Kidney (tissue), 14 donors: ENCODE measurements around the gene PRXL2B. TPM values are rescaled to one million over a fixed set of nuclear protein-coding genes. Genes with fewer than 3 reads are reported as not detected.

Source experiments
- DNase-seq, 5 donors: peaks; one replicate each; pipeline ENCODE4 v3.0.0-alpha.2; 2013 to 2020
- FAIRE-seq: peaks from 2 replicates; lab custom pipeline; 2012; peaks lifted over from hg19 to GRCh38; lab: Jason Lieb, UNC
- H3K27ac ChIP-seq, 2 donors: one replicate each; pipeline ENCODE4 v1.7.0; 2013; ENCODE audit warnings: low read depth in 2 of 2, low read length in 2 of 2, inconsistent platforms in 1 of 2
- H3K27me3 ChIP-seq: one replicate; pipeline ENCODE4 v1.7.1; 2013; ENCODE audit warnings: low read length, inconsistent platforms; ENCODE audit not compliant: control insufficient read depth, insufficient read depth
- H3K36me3 ChIP-seq, 3 donors: one replicate each; pipeline versions ENCODE4 v1.7.0 to v1.7.1; 2013; ENCODE audit warnings: low read length in 3 of 3, control low read depth in 1 of 3, inconsistent platforms in 1 of 3; ENCODE audit not compliant: insufficient read depth in 3 of 3, control insufficient read depth in 2 of 3
- H3K4me1 ChIP-seq, 3 donors: one replicate each; pipeline versions ENCODE4 v1.7.0 to v1.7.1; 2013; ENCODE audit warnings: low read length in 3 of 3, inconsistent platforms in 1 of 3, low read depth in 1 of 3; ENCODE audit not compliant: control insufficient read depth in 2 of 3, insufficient read depth in 2 of 3
- H3K4me3 ChIP-seq, 3 donors: one replicate each; pipeline versions ENCODE4 v1.7.0 to v1.8.1; 2013; ENCODE audit warnings: low read length in 3 of 3, control low read depth in 1 of 3, inconsistent platforms in 1 of 3
- H3K9ac ChIP-seq, 3 donors: one replicate each; pipeline versions ENCODE4 v1.7.0 to v1.7.1; 2013; ENCODE audit warnings: low read length in 3 of 3, control low read depth in 1 of 3, inconsistent platforms in 1 of 3
- H3K9me3 ChIP-seq, 3 donors: one replicate each; pipeline versions ENCODE4 v1.7.0 to v1.7.1; 2013; ENCODE audit warnings: low read length in 3 of 3, control low read depth in 1 of 3, inconsistent platforms in 1 of 3; ENCODE audit not compliant: control insufficient read depth in 2 of 3, insufficient read depth in 1 of 3
- intact Hi-C: fragments of 100-400 bp; cut with DNase I; formaldehyde crosslinking; loops from one replicate; pipeline ENCODE4 v1.11.1; 2022
- polyA plus RNA-seq: library from polyadenylated mRNA; stranded (reverse); fragments of 350-450 nt; fragmentation: Illumina TruSeq; extraction: RNeasy Lipid Tissue Mini Kit (QIAGEN cat#74804); gene quantifications from one replicate; pipeline ENCODE4 v1.2.3, GENCODE V29; 2014; ENCODE audit warnings: low read depth, low replicate concordance; ENCODE audit not compliant: insufficient read depth
- total RNA-seq: library from RNA; stranded (reverse); fragmentation: NEBNext Ultra II Directional; extraction: Animal tissue kit (Norgen Biotek cat#: 25700); gene quantifications from one replicate; pipeline ENCODE4 v1.2.1, GENCODE V29; 2021
- TF ChIP-seq, protein P1 (sequence below): IDR thresholded peaks from 3 replicates; pipeline ENCODE4 v1.5.1; 2012; ENCODE audit warnings: mild to moderate bottlenecking, moderate library complexity, borderline replicate concordance; ENCODE audit not compliant: insufficient read depth; ENCODE audit errors: extremely low read depth
- donor health status: control.
- donor health status: control.
- donor health status: control.
- donor health status: control.
- donor health status: control.
- donor health status: DM: yes; HTN: yes; CAD: no.
- donor health status: Normal renal cell carcinoma (clear cell type).

The PRXL2B gene
- total and polyA plus RNA-seq, 2 donors from 2014 or later, result 25.6 to 39.5 TPM

DNA sequence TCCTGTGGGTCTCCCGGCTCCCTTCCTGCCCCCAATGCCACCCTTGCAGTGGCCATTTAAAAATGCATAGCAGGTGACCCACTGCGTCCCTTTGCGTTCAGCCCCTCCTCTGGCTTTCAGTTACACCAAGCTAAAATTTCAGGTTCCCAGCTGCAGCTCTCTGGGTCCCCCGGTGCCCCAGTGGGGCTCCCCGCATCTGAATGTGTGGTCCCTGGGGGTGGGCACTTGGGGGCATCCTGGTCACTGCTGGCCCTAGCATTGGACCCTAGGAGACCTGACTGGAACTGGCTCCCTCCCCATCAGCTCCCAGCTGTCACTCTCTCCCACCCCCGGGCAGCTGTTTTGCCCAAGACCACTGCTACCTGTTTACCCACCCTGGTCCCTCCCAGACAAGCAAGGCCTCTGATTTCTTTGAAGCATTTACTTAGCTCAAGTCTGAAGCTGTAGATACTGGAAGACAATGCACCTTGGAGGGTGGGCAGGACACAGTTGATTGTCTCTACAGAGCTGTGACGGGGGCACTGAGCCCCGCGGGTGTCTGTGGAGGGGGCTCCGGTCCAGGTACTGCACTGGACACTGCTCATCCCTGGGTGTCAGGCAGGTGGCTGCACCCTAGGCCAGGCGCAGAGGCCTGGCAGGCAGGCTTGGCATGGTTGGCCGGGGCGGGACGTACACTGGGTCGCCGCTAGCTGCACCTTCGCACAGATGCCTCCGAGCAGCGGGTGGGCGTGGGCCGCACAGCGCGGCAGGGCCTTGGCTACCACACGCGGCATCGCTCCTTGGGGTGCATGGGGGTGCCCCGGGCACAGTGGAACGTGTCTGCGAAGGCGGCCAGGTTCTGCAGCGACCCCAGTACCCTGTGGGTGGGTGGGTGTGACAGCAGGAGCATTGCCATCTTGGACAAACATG, 3.9 kb downstream of the PRXL2B start:
- intact Hi-C loops, result no loop called here
- no peaks in the 10 kb centered on the region for H3K36me3 ChIP-seq
- H3K9ac ChIP-seq, result no peak overlapping the region
- no peak overlapping the region for H3K27ac ChIP-seq
- H3K9me3 ChIP-seq, result no peaks in the 10 kb centered on the region
- DNase-seq (peak in 2 of 5 donors; percentile 38 to 82), FAIRE-seq (no peak)
- H3K4me3 ChIP-seq, result no peak overlapping the region
- H3K27me3 ChIP-seq, result no peaks in the 10 kb centered on the region
- H3K4me1 ChIP-seq, result peaks cover 0 to 10% (median 6%) of the 10 kb centered on the region in 3 donors
- TF ChIP-seq, protein P1, sequence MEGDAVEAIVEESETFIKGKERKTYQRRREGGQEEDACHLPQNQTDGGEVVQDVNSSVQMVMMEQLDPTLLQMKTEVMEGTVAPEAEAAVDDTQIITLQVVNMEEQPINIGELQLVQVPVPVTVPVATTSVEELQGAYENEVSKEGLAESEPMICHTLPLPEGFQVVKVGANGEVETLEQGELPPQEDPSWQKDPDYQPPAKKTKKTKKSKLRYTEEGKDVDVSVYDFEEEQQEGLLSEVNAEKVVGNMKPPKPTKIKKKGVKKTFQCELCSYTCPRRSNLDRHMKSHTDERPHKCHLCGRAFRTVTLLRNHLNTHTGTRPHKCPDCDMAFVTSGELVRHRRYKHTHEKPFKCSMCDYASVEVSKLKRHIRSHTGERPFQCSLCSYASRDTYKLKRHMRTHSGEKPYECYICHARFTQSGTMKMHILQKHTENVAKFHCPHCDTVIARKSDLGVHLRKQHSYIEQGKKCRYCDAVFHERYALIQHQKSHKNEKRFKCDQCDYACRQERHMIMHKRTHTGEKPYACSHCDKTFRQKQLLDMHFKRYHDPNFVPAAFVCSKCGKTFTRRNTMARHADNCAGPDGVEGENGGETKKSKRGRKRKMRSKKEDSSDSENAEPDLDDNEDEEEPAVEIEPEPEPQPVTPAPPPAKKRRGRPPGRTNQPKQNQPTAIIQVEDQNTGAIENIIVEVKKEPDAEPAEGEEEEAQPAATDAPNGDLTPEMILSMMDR, result no peak

DNA sequence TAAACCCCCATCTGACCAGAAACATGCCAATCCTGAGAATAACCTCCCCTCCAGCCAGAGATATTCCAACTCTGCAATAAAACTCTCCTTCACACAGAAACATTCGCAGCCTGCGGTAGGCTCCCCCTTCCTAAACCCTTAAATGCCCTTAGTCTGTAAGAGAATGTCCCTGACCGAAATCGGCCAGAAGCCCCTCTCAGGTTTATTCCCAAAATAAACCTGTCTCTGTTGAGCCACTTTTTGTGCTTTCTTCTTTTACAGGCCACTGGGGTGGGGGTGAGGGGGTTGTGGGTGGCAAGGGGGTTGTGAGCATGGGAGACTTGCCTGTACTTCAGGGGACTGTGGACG, 4.6 kb downstream of the PRXL2B start:
- Histone ChIP-seq H3K4me3 (no peak overlapping the region), H3K9ac (no peak overlapping the region), H3K36me3 (no peaks in the 10 kb centered on the region), H3K9me3 (no peaks in the 10 kb centered on the region), H3K27me3 (no peaks in the 10 kb centered on the region), H3K27ac (no peak overlapping the region), H3K4me1 (peaks cover 0 to 10% (median 6%) of the 10 kb centered on the region in 3 donors)
- TF ChIP-seq, protein P1, result no peak
- DNase-seq (peak in 1 of 5 donors; percentile 17), FAIRE-seq (no peak)
- intact Hi-C loops, result no loop called here

DNA sequence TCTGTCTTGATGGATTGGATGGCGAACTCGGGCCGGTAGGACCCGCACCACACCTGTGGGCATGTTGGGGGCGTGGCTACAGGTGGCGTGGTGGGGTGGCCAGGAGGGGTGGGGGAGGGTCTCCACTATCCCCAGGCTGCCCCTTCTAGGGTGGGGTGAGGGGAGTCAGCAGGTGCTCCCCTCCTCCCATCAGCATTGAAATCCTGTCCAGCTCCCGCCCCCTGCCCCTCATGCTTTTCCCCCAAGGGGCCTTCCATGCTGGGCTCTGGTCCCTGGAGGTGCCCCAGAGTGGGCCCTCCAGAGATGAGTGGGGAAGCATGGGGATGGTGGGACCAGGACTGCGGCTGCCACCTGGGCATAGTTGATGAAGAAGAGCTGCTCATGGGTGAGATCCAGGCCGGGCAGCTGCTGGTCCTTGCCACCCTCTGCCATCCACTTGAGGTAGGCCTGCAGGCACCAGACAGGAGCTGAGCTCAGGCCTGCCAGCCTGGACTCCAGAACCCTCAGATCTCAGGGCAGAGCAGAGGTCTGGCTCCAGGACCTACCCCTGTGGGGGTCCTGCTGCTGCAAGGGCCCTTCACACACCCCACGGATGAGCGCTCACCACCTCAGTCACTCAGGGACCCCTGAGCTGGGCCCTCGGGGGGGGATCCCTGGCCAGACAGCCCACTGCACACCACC, 5.1 kb downstream of the PRXL2B start:
- H3K27ac ChIP-seq, result no peak overlapping the region
- H3K4me1 ChIP-seq, result peaks cover 0 to 10% (median 6%) of the 10 kb centered on the region in 3 donors
- no peaks in the 10 kb centered on the region for H3K27me3 ChIP-seq
- no peak overlapping the region for H3K9ac ChIP-seq
- peak in 2 of 5 donors; percentile 47 to 68 for DNase-seq
- no peaks in the 10 kb centered on the region for H3K36me3 ChIP-seq
- intact Hi-C loops, result no loop called here
- H3K9me3 ChIP-seq, result no peaks in the 10 kb centered on the region
- no peak overlapping the region for H3K4me3 ChIP-seq
- FAIRE-seq, result no peak
- TF ChIP-seq, protein P1, result no peak
